Measurements from ENCODE around the gene CTDP1.

CTDP1 gene

GRCh38 chr18:79634593-79635426, 44.8 kb upstream of the CTDP1 start:
- DNase-seq (ENCODE audit: low read depth) = no peak
- H3K4me3 ChIP-seq (ENCODE audit: low read depth, low read length) = no peak overlapping the region
- TF ChIP-seq, protein P1, sequence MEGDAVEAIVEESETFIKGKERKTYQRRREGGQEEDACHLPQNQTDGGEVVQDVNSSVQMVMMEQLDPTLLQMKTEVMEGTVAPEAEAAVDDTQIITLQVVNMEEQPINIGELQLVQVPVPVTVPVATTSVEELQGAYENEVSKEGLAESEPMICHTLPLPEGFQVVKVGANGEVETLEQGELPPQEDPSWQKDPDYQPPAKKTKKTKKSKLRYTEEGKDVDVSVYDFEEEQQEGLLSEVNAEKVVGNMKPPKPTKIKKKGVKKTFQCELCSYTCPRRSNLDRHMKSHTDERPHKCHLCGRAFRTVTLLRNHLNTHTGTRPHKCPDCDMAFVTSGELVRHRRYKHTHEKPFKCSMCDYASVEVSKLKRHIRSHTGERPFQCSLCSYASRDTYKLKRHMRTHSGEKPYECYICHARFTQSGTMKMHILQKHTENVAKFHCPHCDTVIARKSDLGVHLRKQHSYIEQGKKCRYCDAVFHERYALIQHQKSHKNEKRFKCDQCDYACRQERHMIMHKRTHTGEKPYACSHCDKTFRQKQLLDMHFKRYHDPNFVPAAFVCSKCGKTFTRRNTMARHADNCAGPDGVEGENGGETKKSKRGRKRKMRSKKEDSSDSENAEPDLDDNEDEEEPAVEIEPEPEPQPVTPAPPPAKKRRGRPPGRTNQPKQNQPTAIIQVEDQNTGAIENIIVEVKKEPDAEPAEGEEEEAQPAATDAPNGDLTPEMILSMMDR (conservative IDR thresholded peaks at IDR 0.05; ENCODE audit: low read depth, low read length) = no peak

GRCh38 chr18:79635427-79635726, 44.2 kb upstream of the CTDP1 start:
- H3K4me3 ChIP-seq (ENCODE audit: low read depth, low read length) = no peak overlapping the region
- TF ChIP-seq, protein P1 (conservative IDR thresholded peaks at IDR 0.05; ENCODE audit: low read depth, low read length) = no peak
- no peak for DNase-seq (ENCODE audit: low read depth)

DNA sequence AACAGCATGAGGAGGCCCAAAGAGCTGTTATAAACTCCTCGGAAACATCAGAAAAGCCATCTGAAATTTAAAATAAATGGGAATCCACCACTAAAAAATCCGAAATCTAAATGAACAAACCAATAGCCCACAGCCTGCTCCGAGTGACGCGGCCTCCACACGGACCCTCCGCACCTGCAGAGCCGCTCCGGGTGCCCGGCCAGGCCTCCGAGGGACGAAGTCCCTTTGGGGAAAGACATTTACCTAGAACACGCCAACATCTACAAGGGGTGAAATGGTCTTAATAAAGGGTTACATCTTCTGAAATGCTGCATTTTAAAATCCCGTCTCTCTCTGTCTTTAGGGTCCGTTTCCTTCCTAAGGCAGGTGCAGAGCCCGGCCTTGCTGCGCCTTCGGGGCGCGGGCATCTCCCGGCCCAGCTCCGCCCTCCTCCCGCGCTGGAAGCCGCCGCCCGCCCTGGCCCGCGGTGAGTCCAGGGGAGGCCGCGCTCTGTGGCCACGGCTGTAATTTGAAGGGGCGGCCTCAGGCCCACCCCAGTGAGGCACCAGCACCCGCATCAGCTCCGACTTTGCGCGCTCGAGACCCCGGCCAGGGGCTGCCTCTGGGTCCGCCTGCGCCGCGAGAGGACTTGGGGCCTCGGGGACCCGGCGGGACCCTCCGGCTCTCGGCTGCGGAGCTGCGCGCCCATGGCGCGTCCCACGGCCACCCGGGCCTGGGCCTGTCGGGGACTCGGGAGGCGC, 42.3 kb upstream of the CTDP1 start:
- TF ChIP-seq, protein P1 (conservative IDR thresholded peaks at IDR 0.05; ENCODE audit: low read depth, low read length) = no peak
- DNase-seq (ENCODE audit: low read depth) = no peak

GRCh38 chr18:79637921-79638909, 41.4 kb upstream of the CTDP1 start:
- H3K4me3 ChIP-seq (ENCODE audit: low read depth, low read length) = no peak overlapping the region
- no peak for DNase-seq (ENCODE audit: low read depth)
- TF ChIP-seq, protein P1 (conservative IDR thresholded peaks at IDR 0.05; ENCODE audit: low read depth, low read length) = no peak

More for the DNA sequence above, 42.3 kb upstream of the CTDP1 start:
- H3K4me3 ChIP-seq (ENCODE audit: low read depth, low read length) = no peak overlapping the region

DNA sequence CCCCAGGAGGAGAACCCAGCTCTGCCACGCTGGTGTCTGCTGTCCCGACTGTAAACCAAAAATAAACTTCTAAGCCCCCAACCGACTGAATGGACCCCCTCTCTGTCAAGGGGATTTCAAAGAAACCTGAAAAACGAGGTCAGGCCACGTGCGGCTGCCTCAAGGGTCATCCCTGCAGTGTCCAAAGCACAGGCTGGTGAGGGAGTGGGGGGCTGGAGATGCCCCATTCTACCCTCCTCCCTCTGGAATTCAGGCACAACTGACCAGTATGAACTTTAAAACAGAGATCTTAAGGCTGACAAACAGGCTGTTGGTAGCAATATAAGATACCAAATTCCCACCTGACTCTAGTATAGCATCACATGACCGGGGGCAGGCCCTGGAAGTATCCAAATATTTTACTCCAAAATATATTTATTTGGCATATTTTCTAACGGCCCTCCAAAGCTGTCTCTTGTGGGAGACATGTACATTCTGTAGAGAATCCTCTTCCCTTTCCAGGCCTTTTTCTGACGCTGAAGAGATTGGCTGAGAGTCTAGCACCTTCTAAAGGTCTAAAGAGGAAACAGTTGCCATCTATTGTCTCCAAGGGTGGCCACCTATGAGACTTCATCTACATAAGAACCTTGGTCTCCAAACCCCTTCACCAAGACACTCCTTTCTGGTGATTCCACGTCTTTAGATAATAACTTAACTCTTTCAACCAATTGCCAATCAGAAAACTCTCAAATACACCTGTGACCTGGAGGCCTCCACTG, 40.4 kb upstream of the CTDP1 start:
- TF ChIP-seq, protein P1 (conservative IDR thresholded peaks at IDR 0.05; ENCODE audit: low read depth, low read length) = peak; percentile 6
- no peak for DNase-seq (ENCODE audit: low read depth)
- no peak overlapping the region for H3K4me3 ChIP-seq (ENCODE audit: low read depth, low read length)

- TF ChIP-seq, protein P1 (conservative IDR thresholded peaks at IDR 0.05; ENCODE audit: low read depth, low read length) = no peak
- no peak for DNase-seq (ENCODE audit: low read depth)
- no peak overlapping the region for H3K4me3 ChIP-seq (ENCODE audit: low read depth, low read length)
Measured at GRCh38 chr18:79640064-79640672, 39.4 kb upstream of the CTDP1 start.

Measured in choroid plexus epithelial cell (primary cell).